BJ (cell line): ENCODE results near the gene UBAC2. TPM values are rescaled to one million over a fixed set of nuclear protein-coding genes. Genes with fewer than 3 reads are reported as not detected.

ENCODE experiments used
- CTCF ChIA-PET: fragments of 350-600 bp; formaldehyde crosslinking; extraction: SDS; loops from one replicate; lab custom pipeline; 2021; ENCODE audit warnings: antibody characterized with exemption, inconsistent platforms; lab: Yijun Ruan, JAX
- POLR2A ChIA-PET: fragments of 300-600 bp; sonication (Branson Sonifier 250); formaldehyde crosslinking; extraction: SDS; loops from one replicate; lab custom pipeline; 2021; ENCODE audit warnings: antibody characterized with exemption; lab: Charles Lee
- DNase-seq: peaks from one replicate; pipeline ENCODE4 v3.0.0-alpha.2; 2011; ENCODE audit warnings: low read depth
- H3K27me3 ChIP-seq: 2 replicates; pipeline ENCODE4 v1.6.0; 2011; ENCODE audit warnings: low read length; ENCODE audit not compliant: control insufficient read depth, insufficient read depth
- H3K36me3 ChIP-seq: 2 replicates; pipeline ENCODE4 v1.5.1; 2011; ENCODE audit warnings: low read length; ENCODE audit not compliant: control insufficient read depth, insufficient read depth
- H3K4me3 ChIP-seq: 2 replicates; pipeline ENCODE4 v1.5.1; 2011; ENCODE audit warnings: low read depth, mild to moderate bottlenecking, control low read depth, low read length
- polyA plus RNA-seq: library from polyadenylated mRNA; depleted of rRNA; stranded (reverse); fragments of >200 nt; gene quantifications from 2 replicates; pipeline ENCODE4 v1.2.3, GENCODE V29; 2011
- TF ChIP-seq, protein P1 (sequence below): IDR thresholded peaks from 2 replicates; pipeline ENCODE4 v1.5.1; 2011; ENCODE audit warnings: low read depth, mild to moderate bottlenecking, control low read depth, inconsistent platforms, low read length, moderate library complexity; ENCODE audit not compliant: insufficient read depth

UBAC2 gene
- polyA plus RNA-seq, 1 experiment = 84.7 TPM

DNA sequence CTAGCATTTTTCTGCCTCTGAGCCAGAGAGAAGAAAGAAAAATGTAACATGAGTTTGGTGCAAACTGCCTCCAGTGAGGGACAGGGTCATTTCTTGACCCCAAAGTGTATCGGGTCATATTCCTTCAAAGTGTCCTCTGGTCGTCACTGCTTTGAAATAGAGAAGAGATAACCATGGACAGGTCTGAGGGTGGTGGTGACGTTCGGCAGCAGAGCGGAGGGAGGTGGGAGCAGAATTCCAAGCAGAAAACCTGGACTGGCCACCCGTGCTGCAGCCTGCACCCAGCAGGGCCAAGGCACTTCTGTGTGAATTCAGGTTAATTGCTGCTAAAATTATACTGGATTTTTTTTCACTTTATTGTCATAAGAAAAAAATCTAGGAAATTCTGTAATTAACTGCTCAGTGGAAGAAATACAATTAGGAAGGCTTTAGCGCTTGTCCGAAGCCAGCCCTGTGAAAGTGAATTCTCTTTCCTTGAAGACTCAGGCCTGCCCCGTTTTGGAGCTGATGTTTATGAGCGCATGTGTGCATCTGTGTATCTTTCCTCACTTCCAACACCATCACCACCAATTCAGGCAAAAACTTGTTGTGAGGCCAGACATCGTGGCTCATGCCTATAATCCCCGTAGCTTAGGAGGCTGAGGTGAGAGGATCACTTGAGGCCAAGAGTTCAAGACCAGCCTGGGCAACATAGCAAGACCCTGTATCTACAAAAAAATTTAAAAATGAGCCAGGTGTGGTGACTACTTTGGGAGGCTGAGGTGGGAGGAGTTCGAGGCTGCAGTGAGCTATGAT, 37.9 kb upstream of the UBAC2 start:
- POLR2A ChIA-PET = no interaction called here
- TF ChIP-seq, protein P1, sequence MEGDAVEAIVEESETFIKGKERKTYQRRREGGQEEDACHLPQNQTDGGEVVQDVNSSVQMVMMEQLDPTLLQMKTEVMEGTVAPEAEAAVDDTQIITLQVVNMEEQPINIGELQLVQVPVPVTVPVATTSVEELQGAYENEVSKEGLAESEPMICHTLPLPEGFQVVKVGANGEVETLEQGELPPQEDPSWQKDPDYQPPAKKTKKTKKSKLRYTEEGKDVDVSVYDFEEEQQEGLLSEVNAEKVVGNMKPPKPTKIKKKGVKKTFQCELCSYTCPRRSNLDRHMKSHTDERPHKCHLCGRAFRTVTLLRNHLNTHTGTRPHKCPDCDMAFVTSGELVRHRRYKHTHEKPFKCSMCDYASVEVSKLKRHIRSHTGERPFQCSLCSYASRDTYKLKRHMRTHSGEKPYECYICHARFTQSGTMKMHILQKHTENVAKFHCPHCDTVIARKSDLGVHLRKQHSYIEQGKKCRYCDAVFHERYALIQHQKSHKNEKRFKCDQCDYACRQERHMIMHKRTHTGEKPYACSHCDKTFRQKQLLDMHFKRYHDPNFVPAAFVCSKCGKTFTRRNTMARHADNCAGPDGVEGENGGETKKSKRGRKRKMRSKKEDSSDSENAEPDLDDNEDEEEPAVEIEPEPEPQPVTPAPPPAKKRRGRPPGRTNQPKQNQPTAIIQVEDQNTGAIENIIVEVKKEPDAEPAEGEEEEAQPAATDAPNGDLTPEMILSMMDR = no peak
- Histone ChIP-seq H3K4me3 (no peak overlapping the region), H3K36me3 (no peaks in the 10 kb centered on the region), H3K27me3 (peaks cover 7% of the 10 kb centered on the region)
- CTCF ChIA-PET = interaction anchor here (2.2 kb wide), 1 partner anchor 14 kb away, joined by 8 read pairs; no protein-coding TSS in a partner anchor
- no peak for DNase-seq

DNA sequence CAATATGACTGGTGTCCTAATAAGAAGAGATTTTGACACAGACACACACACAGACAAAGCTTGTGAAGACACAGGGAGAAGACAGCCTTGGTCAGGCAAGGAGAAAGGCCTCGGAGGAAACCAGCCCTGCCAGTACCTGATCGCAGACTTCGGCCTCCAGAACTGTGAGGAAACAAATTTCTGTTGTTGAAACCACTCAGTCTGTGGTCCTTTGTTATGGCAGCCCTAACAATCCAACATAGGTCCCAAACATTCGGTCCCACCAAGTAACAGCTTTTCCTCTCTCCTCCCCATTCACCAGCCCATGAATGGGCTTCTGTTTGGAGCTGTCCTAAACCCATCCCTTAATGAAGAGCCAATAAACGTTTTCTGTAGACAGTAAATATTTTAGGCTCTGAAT, 36.4 kb upstream of the UBAC2 start:
- TF ChIP-seq, protein P1 = no peak
- ChIA-PET CTCF (interaction anchor here (1.2 to 2.2 kb wide), 2 partner anchors 12 to 105 kb away, joined by 4 to 8 read pairs; no protein-coding TSS in a partner anchor), POLR2A (interaction anchor here (0.6 kb wide), 1 partner anchor 172 kb away, joined by 5 read pairs; no protein-coding TSS in a partner anchor)
- no peak for DNase-seq
- peaks cover 4% of the 10 kb centered on the region for H3K27me3 ChIP-seq
- H3K36me3 ChIP-seq = no peaks in the 10 kb centered on the region
- H3K4me3 ChIP-seq = no peak overlapping the region

DNA sequence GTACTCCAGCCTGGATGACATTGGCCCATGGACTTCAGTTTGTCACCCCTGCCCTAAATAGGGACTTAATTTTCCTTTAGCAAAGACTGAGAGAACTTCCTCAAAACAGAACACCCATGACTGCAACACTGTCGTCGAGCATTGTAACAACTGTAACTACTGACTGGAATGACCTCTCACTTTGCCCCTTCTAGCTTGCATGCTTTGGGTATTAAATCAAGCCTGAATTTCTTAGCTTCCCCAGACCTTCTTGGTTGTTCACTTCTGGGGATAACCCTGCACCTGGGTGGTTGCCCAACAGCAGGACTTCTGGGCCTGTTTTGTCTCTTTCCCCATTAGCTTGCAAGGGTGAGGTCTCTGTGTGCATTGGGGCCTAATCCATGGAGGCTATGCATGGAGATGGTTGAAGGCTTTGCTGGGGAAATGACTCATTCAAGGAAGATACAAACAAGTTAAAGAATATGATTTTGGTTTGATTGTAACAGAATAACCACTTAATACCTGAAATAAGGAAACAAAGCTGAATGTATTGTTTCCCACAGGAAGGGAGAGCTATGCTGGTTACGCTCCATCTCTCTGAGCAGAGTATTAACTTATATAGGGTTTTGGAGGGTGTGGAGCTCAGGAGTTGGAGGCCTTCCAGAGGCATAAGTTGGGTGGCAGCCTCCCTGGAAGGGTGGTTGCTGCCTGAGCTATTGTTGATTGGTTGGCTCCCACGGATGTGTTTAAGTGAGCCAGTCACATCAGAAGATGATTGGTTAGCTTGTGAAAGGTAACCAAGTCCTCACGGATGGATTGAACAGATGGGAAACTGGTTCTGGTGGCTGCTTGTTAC, 34.7 kb upstream of the UBAC2 start:
- no peaks in the 10 kb centered on the region for H3K36me3 ChIP-seq
- DNase-seq = no peak
- TF ChIP-seq, protein P1 = no peak
- H3K4me3 ChIP-seq = no peak overlapping the region
- POLR2A ChIA-PET = no interaction called here
- CTCF ChIA-PET = interaction anchor here (0.9 to 2.1 kb wide), 3 partner anchors 10 to 271 kb away, joined by 4 to 16 read pairs (median 10); no protein-coding TSS in a partner anchor
- peaks cover 4% of the 10 kb centered on the region; the same call in 1 of the 2 replicates for H3K27me3 ChIP-seq

DNA sequence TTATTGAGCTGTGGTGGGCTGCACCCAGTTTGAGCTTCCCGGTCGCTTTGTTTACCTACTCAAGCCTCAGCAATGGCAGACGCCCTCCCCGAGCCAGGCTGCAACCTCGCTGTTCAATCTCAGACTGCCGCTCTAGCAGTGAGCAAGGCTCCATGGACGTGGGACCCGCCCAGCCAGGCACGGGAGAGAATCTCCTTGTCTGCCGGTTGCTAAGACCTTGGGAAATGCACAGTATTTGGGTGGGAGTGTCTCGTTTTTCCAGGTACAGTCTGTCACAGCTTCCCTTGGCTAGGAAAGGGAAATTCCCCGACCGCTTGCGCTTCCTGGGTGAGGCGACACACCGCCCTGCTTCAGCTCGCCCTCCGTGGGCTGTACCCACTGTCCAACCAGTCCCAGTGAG, 27.7 kb upstream of the UBAC2 start:
- POLR2A ChIA-PET = no interaction called here
- Histone ChIP-seq H3K4me3 (no peak overlapping the region), H3K36me3 (no peaks in the 10 kb centered on the region), H3K27me3 (peaks cover 2% of the 10 kb centered on the region)
- CTCF ChIA-PET = interaction anchor here (1.2 to 13.3 kb wide), 3 partner anchors 13 to 264 kb away, joined by 9 to 267 read pairs (median 10); no protein-coding TSS in a partner anchor
- DNase-seq = no peak
- TF ChIP-seq, protein P1 = no peak

DNA sequence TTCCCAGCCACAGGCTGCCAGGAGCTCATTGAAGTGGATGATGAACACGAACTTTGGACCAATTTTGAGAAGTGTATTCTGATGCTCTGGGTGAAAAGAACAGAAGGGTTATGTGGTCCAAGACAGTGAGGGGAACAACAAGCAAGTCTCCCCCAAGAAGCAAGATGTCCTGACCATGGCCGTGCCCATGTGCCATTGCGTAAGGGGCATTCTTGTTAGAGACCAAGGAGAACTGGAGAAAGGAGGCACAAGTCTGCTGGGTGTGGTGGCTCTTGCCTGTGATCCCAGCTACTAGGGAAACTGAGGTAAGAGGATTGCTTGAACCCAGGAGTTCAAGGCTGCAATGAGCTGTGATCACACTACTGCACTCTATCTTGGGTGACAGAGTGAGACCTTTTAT, 27.0 kb upstream of the UBAC2 start:
- TF ChIP-seq, protein P1 = no peak
- no peak for DNase-seq
- ChIA-PET CTCF (interaction anchor here (0.9 to 13.3 kb wide), 6 partner anchors 12 to 263 kb away, joined by 3 to 267 read pairs (median 6); no protein-coding TSS in a partner anchor), POLR2A (no interaction called here)
- Histone ChIP-seq H3K4me3 (no peak overlapping the region), H3K36me3 (no peaks in the 10 kb centered on the region), H3K27me3 (peaks cover 2% of the 10 kb centered on the region)
